ENCODE measurements around the gene SRCIN1.

SRCIN1 gene

GRCh38 chr17:38588788-38589174, 17.0 kb downstream of the SRCIN1 start:
- DNase-seq (ENCODE audit: low spot score in 2 of 2) = no peak
- peaks cover 2% of the 10 kb centered on the region for H3K36me3 Mint-ChIP-seq (ENCODE audit: insufficient read depth)
- H3K4me3 Mint-ChIP-seq = no peak overlapping the region
- H3K27ac Mint-ChIP-seq (ENCODE audit: low read depth) = no peak overlapping the region
- H3K4me1 Mint-ChIP-seq = peaks cover 45% of the 10 kb centered on the region
- H3K9me3 Mint-ChIP-seq = no peaks in the 10 kb centered on the region
- no peak for ATAC-seq (replicated peaks; ENCODE audit: extremely low read depth, poor library complexity, severe bottlenecking)
- H3K27me3 Mint-ChIP-seq = peaks cover 100% of the 10 kb centered on the region

- Mint-ChIP-seq H3K36me3 (ENCODE audit: insufficient read depth) (peaks cover 2% of the 10 kb centered on the region), H3K27me3 (peaks cover 98% of the 10 kb centered on the region), H3K9me3 (no peaks in the 10 kb centered on the region), H3K27ac (ENCODE audit: low read depth) (no peak overlapping the region), H3K4me3 (no peak overlapping the region), H3K4me1 (peaks cover 38% of the 10 kb centered on the region)
- ATAC-seq (replicated peaks; ENCODE audit: extremely low read depth, poor library complexity, severe bottlenecking) = no peak
- no peak for DNase-seq (ENCODE audit: low spot score in 2 of 2)
Observed at GRCh38 chr17:38587947-38588787, 17.6 kb downstream of the SRCIN1 start.

- Mint-ChIP-seq H3K27ac (ENCODE audit: low read depth) (no peak overlapping the region), H3K4me1 (peaks cover 29% of the 10 kb centered on the region), H3K27me3 (peaks cover 95% of the 10 kb centered on the region), H3K9me3 (no peaks in the 10 kb centered on the region), H3K4me3 (no peak overlapping the region), H3K36me3 (ENCODE audit: insufficient read depth) (peaks cover 2% of the 10 kb centered on the region)
- DNase-seq (ENCODE audit: low spot score in 2 of 2) = no peak
- ATAC-seq (replicated peaks; ENCODE audit: extremely low read depth, poor library complexity, severe bottlenecking) = no peak
Observed at GRCh38 chr17:38587203-38587602, 18.5 kb downstream of the SRCIN1 start.

- DNase-seq (ENCODE audit: low spot score in 2 of 2) (no peak), ATAC-seq (replicated peaks; ENCODE audit: extremely low read depth, poor library complexity, severe bottlenecking) (no peak)
- no peak overlapping the region for H3K4me3 Mint-ChIP-seq
- H3K9me3 Mint-ChIP-seq = no peaks in the 10 kb centered on the region
- peaks cover 95% of the 10 kb centered on the region for H3K27me3 Mint-ChIP-seq
- H3K27ac Mint-ChIP-seq (ENCODE audit: low read depth) = no peak overlapping the region
- peaks cover 25% of the 10 kb centered on the region for H3K4me1 Mint-ChIP-seq
- peaks cover 2% of the 10 kb centered on the region for H3K36me3 Mint-ChIP-seq (ENCODE audit: insufficient read depth)
Observed at GRCh38 chr17:38586788-38587187, 19.0 kb downstream of the SRCIN1 start.

GRCh38 chr17:38585918-38586529, 19.7 kb downstream of the SRCIN1 start:
- DNase-seq (ENCODE audit: low spot score in 2 of 2) (no peak), ATAC-seq (replicated peaks; ENCODE audit: extremely low read depth, poor library complexity, severe bottlenecking) (no peak)
- Mint-ChIP-seq H3K4me1 (peaks cover 17% of the 10 kb centered on the region), H3K9me3 (no peaks in the 10 kb centered on the region), H3K4me3 (no peak overlapping the region), H3K27me3 (peaks cover 92% of the 10 kb centered on the region), H3K36me3 (ENCODE audit: insufficient read depth) (peaks cover 2% of the 10 kb centered on the region), H3K27ac (ENCODE audit: low read depth) (no peak overlapping the region)

GRCh38 chr17:38585056-38585917, 20.5 kb downstream of the SRCIN1 start:
- Mint-ChIP-seq H3K4me3 (no peak overlapping the region), H3K36me3 (ENCODE audit: insufficient read depth) (peaks cover 2% of the 10 kb centered on the region), H3K4me1 (peaks cover 10% of the 10 kb centered on the region), H3K27me3 (peaks cover 92% of the 10 kb centered on the region), H3K9me3 (no peaks in the 10 kb centered on the region), H3K27ac (ENCODE audit: low read depth) (no peak overlapping the region)
- no peak for DNase-seq (ENCODE audit: low spot score in 2 of 2)
- no peak for ATAC-seq (replicated peaks; ENCODE audit: extremely low read depth, poor library complexity, severe bottlenecking)

GRCh38 chr17:38584350-38584925, 21.3 kb downstream of the SRCIN1 start:
- DNase-seq (ENCODE audit: low spot score in 2 of 2) = peak; percentile 27 to 45
- peak; percentile 52 for ATAC-seq (replicated peaks; ENCODE audit: extremely low read depth, poor library complexity, severe bottlenecking)
- H3K9me3 Mint-ChIP-seq = no peaks in the 10 kb centered on the region
- peaks cover 92% of the 10 kb centered on the region for H3K27me3 Mint-ChIP-seq
- no peak overlapping the region for H3K4me3 Mint-ChIP-seq
- H3K36me3 Mint-ChIP-seq (ENCODE audit: insufficient read depth) = peaks cover 2% of the 10 kb centered on the region
- peaks cover 10% of the 10 kb centered on the region for H3K4me1 Mint-ChIP-seq
- H3K27ac Mint-ChIP-seq (ENCODE audit: low read depth) = no peak overlapping the region

- H3K9me3 Mint-ChIP-seq = no peaks in the 10 kb centered on the region
- peaks cover under 1% of the 10 kb centered on the region for H3K36me3 Mint-ChIP-seq (ENCODE audit: insufficient read depth)
- H3K27ac Mint-ChIP-seq (ENCODE audit: low read depth) = no peak overlapping the region
- H3K4me1 Mint-ChIP-seq = peaks cover 10% of the 10 kb centered on the region
- ATAC-seq (replicated peaks; ENCODE audit: extremely low read depth, poor library complexity, severe bottlenecking) (no peak), DNase-seq (ENCODE audit: low spot score in 2 of 2) (no peak)
- H3K4me3 Mint-ChIP-seq = no peak overlapping the region
- H3K27me3 Mint-ChIP-seq = peaks cover 92% of the 10 kb centered on the region
Observed at GRCh38 chr17:38583828-38584349, 21.9 kb downstream of the SRCIN1 start.

- Mint-ChIP-seq H3K27ac (ENCODE audit: low read depth) (no peak overlapping the region), H3K36me3 (ENCODE audit: insufficient read depth) (no peaks in the 10 kb centered on the region), H3K4me1 (peaks cover 10% of the 10 kb centered on the region), H3K4me3 (no peak overlapping the region), H3K27me3 (peaks cover 92% of the 10 kb centered on the region), H3K9me3 (no peaks in the 10 kb centered on the region)
- DNase-seq (ENCODE audit: low spot score in 2 of 2) (no peak), ATAC-seq (replicated peaks; ENCODE audit: extremely low read depth, poor library complexity, severe bottlenecking) (no peak)
Observed at GRCh38 chr17:38583176-38583575, 22.6 kb downstream of the SRCIN1 start.

- H3K27ac Mint-ChIP-seq (ENCODE audit: low read depth) = no peak overlapping the region
- H3K36me3 Mint-ChIP-seq (ENCODE audit: insufficient read depth) = no peaks in the 10 kb centered on the region
- peaks cover 10% of the 10 kb centered on the region for H3K4me1 Mint-ChIP-seq
- DNase-seq (ENCODE audit: low spot score in 2 of 2) (no peak), ATAC-seq (replicated peaks; ENCODE audit: extremely low read depth, poor library complexity, severe bottlenecking) (no peak)
- no peak overlapping the region for H3K4me3 Mint-ChIP-seq
- peaks cover 92% of the 10 kb centered on the region for H3K27me3 Mint-ChIP-seq
- no peaks in the 10 kb centered on the region for H3K9me3 Mint-ChIP-seq
Observed at GRCh38 chr17:38582069-38582468, 23.7 kb downstream of the SRCIN1 start.

- ATAC-seq (replicated peaks; ENCODE audit: extremely low read depth, poor library complexity, severe bottlenecking) = no peak
- Mint-ChIP-seq H3K36me3 (ENCODE audit: insufficient read depth) (peaks cover 2% of the 10 kb centered on the region), H3K9me3 (no peaks in the 10 kb centered on the region), H3K4me1 (peaks cover 10% of the 10 kb centered on the region), H3K4me3 (no peak overlapping the region), H3K27me3 (peaks cover 92% of the 10 kb centered on the region), H3K27ac (ENCODE audit: low read depth) (no peak overlapping the region)
- DNase-seq (ENCODE audit: low spot score in 2 of 2) = no peak
Observed at GRCh38 chr17:38579934-38580333, 25.8 kb downstream of the SRCIN1 start.

GRCh38 chr17:38579083-38579480, 26.7 kb downstream of the SRCIN1 start:
- peaks cover 92% of the 10 kb centered on the region for H3K27me3 Mint-ChIP-seq
- peaks cover 2% of the 10 kb centered on the region for H3K36me3 Mint-ChIP-seq (ENCODE audit: insufficient read depth)
- H3K9me3 Mint-ChIP-seq = no peaks in the 10 kb centered on the region
- no peak overlapping the region for H3K27ac Mint-ChIP-seq (ENCODE audit: low read depth)
- DNase-seq (ENCODE audit: low spot score in 2 of 2) = no peak
- no peak overlapping the region for H3K4me3 Mint-ChIP-seq
- ATAC-seq (replicated peaks; ENCODE audit: extremely low read depth, poor library complexity, severe bottlenecking) = no peak
- H3K4me1 Mint-ChIP-seq = peaks cover 1% of the 10 kb centered on the region

Measured in central memory CD8-positive, alpha-beta T cell (primary cell).